Measurements from ENCODE around the gene SPTLC3. TPM values are rescaled to one million over a fixed set of nuclear protein-coding genes. Genes with fewer than 3 reads are reported as not detected.

The SPTLC3 gene
- total RNA-seq, 2 donors from 2014 or later: 5.2 to 24.5 TPM

DNA sequence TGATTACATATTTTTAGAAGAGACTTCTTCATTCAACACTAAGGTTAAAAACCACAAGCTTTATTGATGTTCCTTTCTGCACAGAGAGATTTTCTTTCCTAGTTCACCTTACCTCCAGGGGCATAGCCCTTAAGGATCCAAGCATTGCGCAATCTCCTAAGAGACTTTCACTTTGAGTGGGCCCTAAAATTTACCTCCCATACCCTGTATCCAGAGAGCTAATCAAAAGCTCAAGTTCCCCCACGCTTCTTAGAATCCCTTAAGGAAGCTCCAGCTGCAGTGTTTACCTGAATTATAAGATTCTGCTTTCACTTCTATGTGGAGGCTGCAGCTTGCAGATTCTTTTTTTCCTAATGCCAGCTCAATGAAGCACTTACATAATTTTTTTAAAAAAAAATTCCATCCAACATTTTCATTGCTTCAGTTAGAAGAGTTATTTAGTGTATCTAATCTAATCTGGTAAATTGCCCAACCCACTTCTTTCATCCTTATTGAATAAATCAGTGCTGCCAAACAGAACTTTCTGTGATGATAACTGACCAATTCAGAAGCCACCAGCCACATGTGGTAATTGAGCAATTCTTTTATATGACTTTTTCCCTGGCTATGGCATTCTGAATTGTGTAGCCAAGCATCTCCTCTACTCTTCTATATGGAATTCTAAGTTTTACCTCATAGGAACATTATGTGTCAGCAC, 24.6 kb upstream of the SPTLC3 start:
- 66% methylated on average over 2 of the region's 2 CpGs for WGBS
- no peak overlapping the region for H3K27ac ChIP-seq
- H3K27me3 ChIP-seq (replicated peaks; ENCODE audit: insufficient read depth): no peaks in the 10 kb centered on the region
- H3K36me3 ChIP-seq: no peaks in the 10 kb centered on the region
- TF ChIP-seq POLR2AphosphoS5 (IDR thresholded peaks at IDR 0.05) (no peak), POLR2A (IDR thresholded peaks at IDR 0.05) (no peak)
- TF ChIP-seq, protein P1, sequence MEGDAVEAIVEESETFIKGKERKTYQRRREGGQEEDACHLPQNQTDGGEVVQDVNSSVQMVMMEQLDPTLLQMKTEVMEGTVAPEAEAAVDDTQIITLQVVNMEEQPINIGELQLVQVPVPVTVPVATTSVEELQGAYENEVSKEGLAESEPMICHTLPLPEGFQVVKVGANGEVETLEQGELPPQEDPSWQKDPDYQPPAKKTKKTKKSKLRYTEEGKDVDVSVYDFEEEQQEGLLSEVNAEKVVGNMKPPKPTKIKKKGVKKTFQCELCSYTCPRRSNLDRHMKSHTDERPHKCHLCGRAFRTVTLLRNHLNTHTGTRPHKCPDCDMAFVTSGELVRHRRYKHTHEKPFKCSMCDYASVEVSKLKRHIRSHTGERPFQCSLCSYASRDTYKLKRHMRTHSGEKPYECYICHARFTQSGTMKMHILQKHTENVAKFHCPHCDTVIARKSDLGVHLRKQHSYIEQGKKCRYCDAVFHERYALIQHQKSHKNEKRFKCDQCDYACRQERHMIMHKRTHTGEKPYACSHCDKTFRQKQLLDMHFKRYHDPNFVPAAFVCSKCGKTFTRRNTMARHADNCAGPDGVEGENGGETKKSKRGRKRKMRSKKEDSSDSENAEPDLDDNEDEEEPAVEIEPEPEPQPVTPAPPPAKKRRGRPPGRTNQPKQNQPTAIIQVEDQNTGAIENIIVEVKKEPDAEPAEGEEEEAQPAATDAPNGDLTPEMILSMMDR (IDR thresholded peaks at IDR 0.05): no peak
- DNase-seq (ENCODE audit: low spot score): no peak
- H3K9me3 ChIP-seq: no peaks in the 10 kb centered on the region
- intact Hi-C loops (cut with DNase I): no loop called here
- no peak overlapping the region for H3K4me3 ChIP-seq
- no peaks in the 10 kb centered on the region for H3K4me1 ChIP-seq (replicated peaks)

DNA sequence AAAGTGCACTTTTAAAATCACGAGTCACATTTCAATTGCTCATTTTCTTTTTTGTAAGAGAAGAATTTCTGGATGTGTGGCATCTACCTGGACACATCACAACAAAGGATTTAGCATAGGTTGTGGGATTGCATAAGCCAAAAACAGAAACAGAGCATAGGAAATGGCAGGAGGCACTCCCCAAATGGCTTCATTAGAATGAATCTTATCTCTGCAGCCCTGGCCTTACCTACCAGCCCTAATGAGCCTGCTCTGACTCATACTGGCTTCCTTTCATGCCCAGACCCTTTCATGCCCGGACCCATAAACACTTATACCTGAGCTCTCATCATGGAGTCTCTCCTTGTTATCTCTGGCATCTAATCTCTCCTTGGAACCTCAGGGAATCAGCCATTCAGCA, 23.9 kb upstream of the SPTLC3 start:
- Histone ChIP-seq H3K9me3 (no peaks in the 10 kb centered on the region), H3K4me1 (replicated peaks) (no peaks in the 10 kb centered on the region), H3K27ac (no peak overlapping the region), H3K27me3 (replicated peaks; ENCODE audit: insufficient read depth) (no peaks in the 10 kb centered on the region), H3K4me3 (no peak overlapping the region), H3K36me3 (no peaks in the 10 kb centered on the region)
- DNase-seq (ENCODE audit: low spot score): no peak
- WGBS: 84% methylated on average over 2 of the region's 2 CpGs
- intact Hi-C loops (cut with DNase I): no loop called here
- TF ChIP-seq POLR2A (IDR thresholded peaks at IDR 0.05) (no peak), POLR2AphosphoS5 (IDR thresholded peaks at IDR 0.05) (no peak)
- TF ChIP-seq, protein P1 (IDR thresholded peaks at IDR 0.05): no peak

DNA sequence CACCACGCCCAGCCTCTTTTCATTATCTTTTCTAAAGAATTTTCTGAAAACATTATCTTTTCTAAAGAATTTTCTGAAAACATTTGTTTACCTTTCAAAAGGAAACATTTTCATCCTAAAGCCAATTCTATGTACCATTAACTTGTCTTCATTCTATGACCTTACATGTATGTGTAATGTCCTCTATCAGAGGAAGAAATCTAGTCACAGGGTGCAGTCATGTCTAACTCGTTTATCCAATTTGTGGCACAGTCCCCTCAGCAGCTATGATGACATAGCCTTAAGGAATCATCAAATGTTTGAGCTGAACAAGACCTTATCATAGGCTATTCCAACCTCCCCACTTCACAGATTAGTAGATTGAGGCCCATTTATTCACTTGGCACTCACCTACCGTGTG, 21.5 kb upstream of the SPTLC3 start:
- H3K4me3 ChIP-seq: no peak overlapping the region
- DNase-seq (ENCODE audit: low spot score): no peak
- intact Hi-C loops (cut with DNase I): no loop called here
- TF ChIP-seq, protein P1 (IDR thresholded peaks at IDR 0.05): no peak
- TF ChIP-seq POLR2AphosphoS5 (IDR thresholded peaks at IDR 0.05) (no peak), POLR2A (IDR thresholded peaks at IDR 0.05) (no peak)
- WGBS: 78% methylated on average over 3 of the region's 3 CpGs
- H3K36me3 ChIP-seq: no peaks in the 10 kb centered on the region
- H3K27me3 ChIP-seq (replicated peaks; ENCODE audit: insufficient read depth): no peaks in the 10 kb centered on the region
- no peaks in the 10 kb centered on the region for H3K9me3 ChIP-seq
- H3K27ac ChIP-seq: no peak overlapping the region
- H3K4me1 ChIP-seq (replicated peaks): no peaks in the 10 kb centered on the region

DNA sequence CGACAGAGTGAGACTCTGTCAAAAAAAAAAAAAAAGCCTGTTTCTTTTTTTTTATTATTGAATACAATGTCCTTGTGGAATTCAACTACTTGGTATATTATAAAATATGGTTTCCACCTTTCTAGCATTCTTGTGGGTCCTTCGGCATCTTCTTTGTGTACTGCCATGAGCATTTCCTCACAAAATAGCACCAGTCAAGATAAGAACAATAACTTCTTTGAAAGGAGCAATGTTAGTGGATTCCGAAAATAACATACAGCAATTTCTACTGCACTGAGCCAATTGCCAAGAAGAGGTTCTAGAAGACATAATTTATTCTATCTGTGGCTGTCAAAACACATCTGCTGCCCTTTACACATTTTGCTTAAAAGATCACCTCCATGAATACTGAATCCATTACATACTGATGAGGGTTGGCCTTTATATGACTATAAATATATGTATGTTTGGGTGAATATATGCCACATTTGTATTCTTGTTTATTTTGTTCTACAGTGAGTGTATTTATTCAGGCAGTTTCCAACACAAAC, 19.1 kb upstream of the SPTLC3 start:
- H3K27me3 ChIP-seq (replicated peaks; ENCODE audit: insufficient read depth): no peaks in the 10 kb centered on the region
- no peaks in the 10 kb centered on the region for H3K4me1 ChIP-seq (replicated peaks)
- H3K36me3 ChIP-seq: no peaks in the 10 kb centered on the region
- H3K27ac ChIP-seq: no peak overlapping the region
- no peaks in the 10 kb centered on the region for H3K9me3 ChIP-seq
- intact Hi-C loops (cut with DNase I): no loop called here
- DNase-seq (ENCODE audit: low spot score): no peak
- H3K4me3 ChIP-seq: no peak overlapping the region
- WGBS: 77% methylated on average over 3 of the region's 3 CpGs
- TF ChIP-seq POLR2A (IDR thresholded peaks at IDR 0.05) (no peak), POLR2AphosphoS5 (IDR thresholded peaks at IDR 0.05) (no peak)
- TF ChIP-seq, protein P1 (IDR thresholded peaks at IDR 0.05): no peak

DNA sequence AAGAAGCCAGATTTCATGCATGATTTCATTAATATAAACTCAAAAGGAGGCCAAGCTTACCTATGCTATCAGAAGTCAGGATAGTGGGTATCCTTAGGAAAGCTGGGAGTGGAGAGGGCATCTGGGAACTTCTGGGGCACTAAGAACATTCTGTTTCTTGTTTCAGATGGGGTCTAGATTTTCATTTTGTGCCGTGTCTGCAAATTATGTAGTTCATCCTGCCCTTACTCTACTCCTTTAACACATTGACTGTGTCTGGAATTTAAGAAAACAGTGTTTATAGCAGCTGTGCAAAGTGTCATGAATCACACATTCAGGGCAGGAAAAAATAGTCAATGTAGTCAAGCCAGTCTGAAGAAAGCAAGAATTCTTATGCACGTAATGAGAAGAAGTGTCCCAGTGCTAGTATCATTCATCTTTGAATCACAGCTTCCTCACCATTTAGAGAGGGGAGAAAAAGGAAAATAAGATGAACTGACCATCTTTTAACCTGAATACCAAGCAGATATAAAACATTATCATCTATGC, 11.6 kb upstream of the SPTLC3 start:
- Histone ChIP-seq H3K27me3 (replicated peaks; ENCODE audit: insufficient read depth) (no peaks in the 10 kb centered on the region), H3K9me3 (no peaks in the 10 kb centered on the region), H3K4me1 (replicated peaks) (no peaks in the 10 kb centered on the region), H3K4me3 (no peak overlapping the region), H3K36me3 (no peaks in the 10 kb centered on the region), H3K27ac (no peak overlapping the region)
- TF ChIP-seq POLR2A (IDR thresholded peaks at IDR 0.05): no peak
- no peak for TF ChIP-seq POLR2AphosphoS5 (IDR thresholded peaks at IDR 0.05)
- TF ChIP-seq, protein P1 (IDR thresholded peaks at IDR 0.05): no peak
- WGBS: 68% methylated on average over 2 of the region's 2 CpGs
- intact Hi-C loops (cut with DNase I): no loop called here
- no peak for DNase-seq (ENCODE audit: low spot score)

All from prostate gland (tissue), 2 donors.